ENCODE data around the gene SMIM45.

The SMIM45 gene

GRCh38 chr22:41915786-41916493 is 36.0 kb upstream of the SMIM45 start:
- no peak for FAIRE-seq

GRCh38 chr22:41916745-41917358 is 35.1 kb upstream of the SMIM45 start:
- FAIRE-seq: no peak

- no peak for FAIRE-seq
These were observed 34.5 kb upstream of the SMIM45 start for GRCh38 chr22:41917375-41917902.

GRCh38 chr22:41917903-41918791 is 33.8 kb upstream of the SMIM45 start:
- FAIRE-seq: no peak

GRCh38 chr22:41919357-41920224 is 32.4 kb upstream of the SMIM45 start:
- no peak for FAIRE-seq

- no peak for FAIRE-seq
These were observed 31.5 kb upstream of the SMIM45 start for GRCh38 chr22:41920271-41920976.

GRCh38 chr22:41922328-41922727 is 29.6 kb upstream of the SMIM45 start:
- no peak for FAIRE-seq

- no peak for FAIRE-seq
These were observed 28.9 kb upstream of the SMIM45 start for GRCh38 chr22:41922940-41923594.

GRCh38 chr22:41923595-41924276 is 28.2 kb upstream of the SMIM45 start:
- FAIRE-seq: no peak

- FAIRE-seq: no peak
These were observed 26.0 kb upstream of the SMIM45 start for GRCh38 chr22:41925783-41926460.

- FAIRE-seq: no peak
These were observed 24.1 kb upstream of the SMIM45 start for GRCh38 chr22:41927813-41928212.

- FAIRE-seq: no peak
These were observed 23.1 kb upstream of the SMIM45 start for GRCh38 chr22:41928593-41929417.

- FAIRE-seq: no peak
These were observed 22.5 kb upstream of the SMIM45 start for GRCh38 chr22:41929418-41929810.

GRCh38 chr22:41931701-41932269 is 20.2 kb upstream of the SMIM45 start:
- FAIRE-seq: no peak

GRCh38 chr22:41932353-41932752 is 19.6 kb upstream of the SMIM45 start:
- no peak for FAIRE-seq

- no peak for FAIRE-seq
These were observed 18.4 kb upstream of the SMIM45 start for GRCh38 chr22:41933411-41934177.

- FAIRE-seq: no peak
These were observed 17.5 kb upstream of the SMIM45 start for GRCh38 chr22:41934284-41935014.
